Bronchial epithelial cell (primary cell): Measurements from ENCODE around the gene GPC5. TPM values are rescaled to one million over a fixed set of nuclear protein-coding genes. Genes with fewer than 3 reads are reported as not detected.
"Not testable (repeated sequence)": the region's sequence is repeated elsewhere in the genome, so short reads cannot be mapped to it uniquely, and the experiment has no call there.

ENCODE experiments used
- DNase-seq: peaks from one replicate; pipeline ENCODE4 v3.0.0-alpha.2; 2010; ENCODE audit warnings: low read depth
- FAIRE-seq: peaks from 2 replicates; lab custom pipeline; 2011; peaks lifted over from hg19 to GRCh38; lab: Jason Lieb, UNC
- H3K27me3 ChIP-seq: 2 replicates; pipeline ENCODE4 v1.5.1; 2011; ENCODE audit warnings: low read length; ENCODE audit not compliant: control insufficient read depth, insufficient read depth
- H3K36me3 ChIP-seq: 2 replicates; pipeline ENCODE4 v1.5.1; 2011; ENCODE audit warnings: low read length; ENCODE audit not compliant: control insufficient read depth, insufficient read depth
- H3K4me3 ChIP-seq: 2 replicates; pipeline ENCODE4 v1.5.1; 2011; ENCODE audit warnings: mild to moderate bottlenecking, low read depth, low read length, control low read depth
- CTCF ChIP-seq: IDR thresholded peaks from 2 replicates; pipeline ENCODE4 v1.5.1; 2011; ENCODE audit warnings: mild to moderate bottlenecking, moderate library complexity, low read length, control low read depth, inconsistent platforms; ENCODE audit not compliant: insufficient read depth, severe bottlenecking
- total RNA-seq: library from RNA; depleted of rRNA; stranded (reverse); fragments of >200 nt; gene quantifications from 2 replicates; pipeline ENCODE4 v1.2.1, GENCODE V29; 2014

Gene GPC5
- total RNA-seq, 1 donor from 2014 or later = 1.8 TPM

- DNase-seq (no peak), FAIRE-seq (no peak)
- no peak for TF ChIP-seq CTCF
- Histone ChIP-seq H3K27me3 (no peaks in the 10 kb centered on the region), H3K36me3 (no peaks in the 10 kb centered on the region), H3K4me3 (no peak overlapping the region)
Observed at GRCh38 chr13:91893040-91893439, 494.6 kb downstream of the GPC5 start.

GRCh38 chr13:91894316-91894715, 495.9 kb downstream of the GPC5 start:
- FAIRE-seq = no peak
- H3K4me3 ChIP-seq = no peak overlapping the region
- no peak for DNase-seq
- no peak for TF ChIP-seq CTCF
- H3K36me3 ChIP-seq = no peaks in the 10 kb centered on the region
- no peaks in the 10 kb centered on the region for H3K27me3 ChIP-seq

- Histone ChIP-seq H3K36me3 (no peaks in the 10 kb centered on the region), H3K27me3 (no peaks in the 10 kb centered on the region), H3K4me3 (no peak overlapping the region)
- DNase-seq (no peak), FAIRE-seq (no peak)
- TF ChIP-seq CTCF = no peak
Observed at GRCh38 chr13:91896547-91896946, 498.1 kb downstream of the GPC5 start.

- DNase-seq, H3K27me3 ChIP-seq, H3K36me3 ChIP-seq, FAIRE-seq, H3K4me3 ChIP-seq: not testable (repeated sequence)
Observed at GRCh38 chr13:91898986-91899385, 500.6 kb downstream of the GPC5 start.

- no peak for TF ChIP-seq CTCF
- no peak for FAIRE-seq
Observed at GRCh38 chr13:91902291-91902690, 503.9 kb downstream of the GPC5 start.

GRCh38 chr13:91904005-91904404, 505.6 kb downstream of the GPC5 start:
- no peak overlapping the region for H3K4me3 ChIP-seq
- H3K36me3 ChIP-seq = no peaks in the 10 kb centered on the region
- TF ChIP-seq CTCF = no peak
- no peak for DNase-seq
- no peaks in the 10 kb centered on the region for H3K27me3 ChIP-seq
- FAIRE-seq = no peak

More at GRCh38 chr13:91902291-91902690, 503.9 kb downstream of the GPC5 start:
- no peak for DNase-seq
- no peak overlapping the region for H3K4me3 ChIP-seq
- no peaks in the 10 kb centered on the region for H3K27me3 ChIP-seq
- H3K36me3 ChIP-seq = no peaks in the 10 kb centered on the region
